Measurements from ENCODE around the gene MYO5A.

DNA sequence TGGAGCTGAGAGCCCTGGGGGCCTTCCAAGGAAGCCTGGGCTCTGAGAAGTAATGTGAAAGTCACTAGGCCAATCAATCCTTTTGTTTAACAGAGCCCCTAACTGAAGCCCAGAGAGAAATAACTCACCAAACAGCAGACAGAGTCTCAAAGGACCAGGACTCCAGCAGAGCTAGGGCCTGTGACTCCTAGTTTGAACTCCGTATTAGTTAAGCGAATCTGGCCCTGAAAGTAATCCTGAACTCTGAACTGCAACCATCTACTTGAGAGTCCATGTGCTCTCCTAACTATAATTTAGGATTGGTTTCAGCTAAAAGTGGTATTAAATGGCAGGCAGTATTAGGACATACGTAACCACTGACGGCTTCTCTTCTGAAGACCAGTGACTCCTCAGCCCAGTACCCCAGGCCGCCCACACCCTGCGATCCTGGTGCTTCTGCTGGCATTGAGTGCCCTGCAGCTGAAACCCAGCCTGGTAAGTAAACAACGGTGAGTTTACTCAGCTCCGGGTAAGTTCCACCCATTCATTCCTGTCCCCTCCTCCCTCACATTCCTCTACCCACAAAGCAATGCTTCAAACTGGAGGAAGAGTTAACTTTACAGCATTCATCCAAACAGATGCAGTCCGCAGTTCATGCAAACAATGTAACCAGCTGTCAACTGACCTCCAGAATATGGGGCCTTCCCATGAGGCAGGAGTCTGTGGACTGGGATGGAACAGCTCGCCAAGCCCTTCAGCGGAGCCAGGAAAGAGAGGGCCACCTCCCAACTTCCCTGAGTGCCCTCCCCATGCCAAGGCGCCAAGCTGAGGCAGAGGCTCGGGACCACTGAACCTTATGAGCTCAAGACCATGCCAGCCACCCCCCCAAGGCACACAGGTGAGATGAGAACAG lies 240.4 kb downstream of the MYO5A start:
- TF ChIP-seq, protein P1, sequence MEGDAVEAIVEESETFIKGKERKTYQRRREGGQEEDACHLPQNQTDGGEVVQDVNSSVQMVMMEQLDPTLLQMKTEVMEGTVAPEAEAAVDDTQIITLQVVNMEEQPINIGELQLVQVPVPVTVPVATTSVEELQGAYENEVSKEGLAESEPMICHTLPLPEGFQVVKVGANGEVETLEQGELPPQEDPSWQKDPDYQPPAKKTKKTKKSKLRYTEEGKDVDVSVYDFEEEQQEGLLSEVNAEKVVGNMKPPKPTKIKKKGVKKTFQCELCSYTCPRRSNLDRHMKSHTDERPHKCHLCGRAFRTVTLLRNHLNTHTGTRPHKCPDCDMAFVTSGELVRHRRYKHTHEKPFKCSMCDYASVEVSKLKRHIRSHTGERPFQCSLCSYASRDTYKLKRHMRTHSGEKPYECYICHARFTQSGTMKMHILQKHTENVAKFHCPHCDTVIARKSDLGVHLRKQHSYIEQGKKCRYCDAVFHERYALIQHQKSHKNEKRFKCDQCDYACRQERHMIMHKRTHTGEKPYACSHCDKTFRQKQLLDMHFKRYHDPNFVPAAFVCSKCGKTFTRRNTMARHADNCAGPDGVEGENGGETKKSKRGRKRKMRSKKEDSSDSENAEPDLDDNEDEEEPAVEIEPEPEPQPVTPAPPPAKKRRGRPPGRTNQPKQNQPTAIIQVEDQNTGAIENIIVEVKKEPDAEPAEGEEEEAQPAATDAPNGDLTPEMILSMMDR (IDR thresholded peaks at IDR 0.05) = no peak
- no peak for TF ChIP-seq ZFX (IDR thresholded peaks at IDR 0.05; ENCODE audit: borderline replicate concordance)
